ENCODE measurements around the gene SLC24A3. TPM values are rescaled to one million over a fixed set of nuclear protein-coding genes. Genes with fewer than 3 reads are reported as not detected.

The SLC24A3 gene
- total RNA-seq, 2 donors from 2014 or later, result 20.4 to 25.3 TPM

DNA sequence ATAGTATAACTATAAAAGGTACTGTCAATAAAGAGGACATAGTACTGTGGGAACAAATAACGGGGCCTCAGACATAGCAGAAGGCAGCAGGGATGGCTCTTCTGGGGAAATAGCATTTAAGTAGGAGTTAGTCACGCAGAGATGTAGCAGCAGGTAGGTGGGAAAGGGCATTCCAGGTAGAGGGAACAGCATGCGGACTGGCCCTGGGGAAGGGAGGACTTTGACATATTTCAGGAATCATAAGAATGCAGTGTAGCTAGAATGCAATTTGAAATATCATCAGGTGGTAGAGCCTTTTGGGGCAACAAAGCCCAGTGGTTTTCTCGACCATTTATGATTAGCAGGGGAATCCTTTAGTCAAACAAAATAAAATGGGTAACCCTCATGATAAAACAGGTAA, 191.1 kb downstream of the SLC24A3 start:
- DNase-seq (ENCODE audit: low spot score), result no peak
- intact Hi-C loops (cut with DNase I), result no loop called here

GRCh38 chr20:19404826-19405225, 192.4 kb downstream of the SLC24A3 start:
- DNase-seq (ENCODE audit: low spot score), result no peak
- intact Hi-C loops (cut with DNase I), result no loop called here

DNA sequence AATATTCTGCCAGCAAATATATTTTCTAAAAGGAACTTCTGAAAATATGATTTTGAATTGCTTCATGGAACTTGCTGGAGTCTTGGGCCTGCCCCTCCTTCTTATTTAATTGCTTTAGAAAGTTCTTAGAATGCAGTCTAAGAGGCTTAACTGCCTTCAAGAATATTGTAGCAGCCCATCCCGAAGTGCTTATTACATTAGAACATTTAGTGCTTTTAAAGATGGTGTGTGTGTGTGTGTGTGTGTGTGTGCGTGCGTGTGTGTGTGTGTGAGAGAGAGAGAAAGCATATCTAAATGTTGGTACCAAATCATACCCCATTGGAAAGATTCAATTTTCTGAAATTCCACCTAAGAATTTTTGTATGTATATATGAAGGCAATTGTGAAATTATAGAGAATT, 193.5 kb downstream of the SLC24A3 start:
- intact Hi-C loops (cut with DNase I), result no loop called here
- DNase-seq (ENCODE audit: low spot score), result no peak

DNA sequence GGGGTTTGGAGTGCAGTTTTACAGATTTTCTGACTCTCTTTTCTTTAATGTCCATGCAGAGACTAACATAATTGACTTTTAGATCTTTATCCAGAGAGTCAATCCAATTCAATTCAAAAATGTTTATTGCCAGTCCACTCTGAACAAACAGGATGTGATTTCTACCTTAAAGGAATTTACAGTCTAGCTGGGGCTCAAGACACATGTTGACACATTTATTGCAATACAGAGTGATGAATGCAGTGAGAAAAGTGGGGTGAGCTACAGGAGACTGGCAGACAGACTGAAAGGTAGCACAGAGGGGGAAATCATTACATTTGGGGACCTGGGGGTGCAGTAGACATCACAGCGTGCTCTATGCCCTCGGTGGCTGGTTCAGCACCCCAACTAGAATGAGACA, 193.9 kb downstream of the SLC24A3 start:
- no peak for DNase-seq (ENCODE audit: low spot score)
- intact Hi-C loops (cut with DNase I), result no loop called here

DNA sequence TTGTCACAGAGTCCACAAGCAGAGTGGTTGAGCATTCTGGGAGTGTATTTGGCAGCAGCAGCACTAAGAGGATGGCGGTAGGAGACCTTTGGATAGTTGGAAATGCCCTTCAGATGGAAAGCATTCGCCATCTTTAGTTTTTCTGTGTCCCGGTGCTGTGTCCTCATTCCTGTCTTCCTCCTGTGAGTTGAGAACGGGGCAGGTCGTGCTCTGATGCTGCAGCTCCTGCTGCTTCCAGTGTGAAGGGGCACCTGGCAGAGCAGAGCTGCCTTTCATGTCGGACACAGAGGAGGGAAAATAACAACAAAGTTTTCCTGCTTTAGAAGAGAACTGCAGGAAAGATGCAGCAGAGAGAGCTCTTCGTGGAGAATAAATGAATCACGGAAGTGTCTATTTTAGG, 194.8 kb downstream of the SLC24A3 start:
- intact Hi-C loops (cut with DNase I), result no loop called here
- DNase-seq (ENCODE audit: low spot score), result no peak

- no peak for DNase-seq (ENCODE audit: low spot score)
- intact Hi-C loops (cut with DNase I), result no loop called here
These were observed 195.3 kb downstream of the SLC24A3 start for GRCh38 chr20:19407736-19408135.

- intact Hi-C loops (cut with DNase I), result no loop called here
- no peak for DNase-seq (ENCODE audit: low spot score)
These were observed 196.5 kb downstream of the SLC24A3 start for GRCh38 chr20:19408971-19409370.

- intact Hi-C loops (cut with DNase I), result no loop called here
- DNase-seq (ENCODE audit: low spot score), result no peak
These were observed 199.4 kb downstream of the SLC24A3 start for GRCh38 chr20:19411811-19412210.

DNA sequence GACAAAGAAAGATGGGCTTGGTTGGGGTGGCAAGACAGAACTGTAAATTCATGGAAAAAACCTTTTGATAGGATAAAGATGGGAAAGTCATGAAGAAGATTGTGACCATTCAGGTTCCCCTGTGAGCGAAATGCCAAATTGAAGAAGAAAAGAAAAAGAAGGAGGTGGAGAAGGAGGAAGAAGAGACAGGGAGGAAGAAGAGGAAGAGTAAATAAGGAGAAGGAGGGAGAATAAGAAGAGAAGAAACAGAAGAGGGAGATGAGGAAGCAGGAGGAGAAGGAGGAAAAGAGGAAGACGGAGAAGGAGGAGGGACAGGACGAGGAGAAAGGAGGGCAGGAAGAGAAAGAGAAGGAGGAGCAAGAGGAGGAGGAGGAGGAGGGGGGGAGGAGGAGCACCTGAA, 199.8 kb downstream of the SLC24A3 start:
- no peak for DNase-seq (ENCODE audit: low spot score)
- intact Hi-C loops (cut with DNase I), result no loop called here

GRCh38 chr20:19414600-19414999, 202.2 kb downstream of the SLC24A3 start:
- intact Hi-C loops (cut with DNase I), result no loop called here
- no peak for DNase-seq (ENCODE audit: low spot score)

- no peak for DNase-seq (ENCODE audit: low spot score)
- intact Hi-C loops (cut with DNase I), result no loop called here
These were observed 203.3 kb downstream of the SLC24A3 start for GRCh38 chr20:19415786-19416185.

GRCh38 chr20:19416627-19417026, 204.2 kb downstream of the SLC24A3 start:
- intact Hi-C loops (cut with DNase I), result no loop called here
- no peak for DNase-seq (ENCODE audit: low spot score)

DNA sequence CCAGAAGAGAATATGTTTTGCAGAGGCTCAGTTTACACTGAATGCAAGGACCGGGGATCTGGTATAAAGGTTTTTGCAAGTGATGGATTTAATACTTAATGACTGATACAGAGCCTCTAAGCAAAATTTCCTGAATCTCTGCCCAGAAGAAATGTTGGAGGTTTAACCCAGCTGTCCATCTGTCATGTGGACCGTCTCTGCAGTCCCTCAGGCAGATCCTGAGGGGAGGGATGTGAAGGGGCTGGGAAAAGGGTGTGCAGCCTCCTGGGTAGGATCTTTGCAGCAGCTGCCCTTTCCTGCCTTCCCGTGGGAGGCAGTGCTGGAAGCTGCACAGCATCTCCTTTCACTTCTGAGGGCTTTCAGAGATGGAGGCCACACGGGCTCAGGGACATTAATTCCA, 207.0 kb downstream of the SLC24A3 start:
- intact Hi-C loops (cut with DNase I), result no loop called here
- no peak for DNase-seq (ENCODE audit: low spot score)

- no peak for DNase-seq (ENCODE audit: low spot score)
- intact Hi-C loops (cut with DNase I), result no loop called here
These were observed 210.9 kb downstream of the SLC24A3 start for GRCh38 chr20:19423097-19423899.

DNA sequence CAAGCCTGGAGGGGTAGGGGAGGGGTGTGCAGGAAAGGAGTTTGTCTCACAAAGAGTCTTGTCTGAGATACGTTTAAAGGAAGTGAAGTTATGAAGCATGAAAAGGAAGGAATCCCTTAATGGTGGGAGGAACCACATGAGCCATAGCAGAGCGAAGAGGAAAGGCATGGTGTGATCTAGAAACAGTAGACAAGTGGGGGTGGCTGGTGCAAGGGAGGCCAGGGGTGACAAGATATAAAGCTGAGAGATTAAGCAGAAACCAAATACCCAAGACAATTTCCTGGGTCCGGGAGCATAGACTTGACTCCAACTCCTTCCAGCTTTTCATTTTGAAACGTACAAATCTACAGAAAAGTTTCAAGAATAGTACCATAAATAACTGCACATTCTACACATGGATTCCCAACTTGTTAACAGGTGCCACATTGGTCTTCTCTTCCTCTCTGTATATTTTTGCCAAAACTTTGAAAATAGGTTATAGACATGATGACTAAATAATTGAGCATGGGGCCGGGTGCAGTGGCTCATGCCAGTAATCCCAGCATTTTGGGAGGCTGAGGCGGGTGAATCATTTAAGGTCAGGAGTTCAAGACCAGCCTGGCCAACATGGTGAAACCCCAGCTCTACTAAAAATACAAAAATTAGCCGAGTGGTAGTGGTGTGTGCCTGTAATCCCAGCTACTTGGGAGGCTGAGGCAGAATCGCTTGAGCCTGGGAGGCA, 211.6 kb downstream of the SLC24A3 start:
- intact Hi-C loops (cut with DNase I), result no loop called here
- no peak for DNase-seq (ENCODE audit: low spot score)

DNA sequence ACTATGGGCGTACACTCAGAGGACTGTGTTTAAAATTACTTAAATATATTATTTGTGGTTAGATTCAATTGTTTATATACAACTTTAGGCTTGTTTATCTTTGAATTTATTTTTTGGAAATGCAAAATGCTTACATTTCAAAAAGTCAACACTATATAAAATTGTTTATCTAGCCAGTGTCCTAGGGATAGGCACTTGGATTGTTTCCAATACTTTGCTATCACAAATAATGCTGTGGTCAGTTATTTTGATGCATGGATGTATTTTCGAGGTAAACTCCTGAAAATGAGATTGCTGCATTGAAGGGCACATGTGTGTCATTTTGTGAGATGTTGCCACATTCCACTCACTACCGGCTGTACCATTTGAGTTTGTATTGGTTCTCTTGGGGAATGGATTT, 213.9 kb downstream of the SLC24A3 start:
- DNase-seq (ENCODE audit: low spot score), result no peak
- intact Hi-C loops (cut with DNase I), result no loop called here

DNA sequence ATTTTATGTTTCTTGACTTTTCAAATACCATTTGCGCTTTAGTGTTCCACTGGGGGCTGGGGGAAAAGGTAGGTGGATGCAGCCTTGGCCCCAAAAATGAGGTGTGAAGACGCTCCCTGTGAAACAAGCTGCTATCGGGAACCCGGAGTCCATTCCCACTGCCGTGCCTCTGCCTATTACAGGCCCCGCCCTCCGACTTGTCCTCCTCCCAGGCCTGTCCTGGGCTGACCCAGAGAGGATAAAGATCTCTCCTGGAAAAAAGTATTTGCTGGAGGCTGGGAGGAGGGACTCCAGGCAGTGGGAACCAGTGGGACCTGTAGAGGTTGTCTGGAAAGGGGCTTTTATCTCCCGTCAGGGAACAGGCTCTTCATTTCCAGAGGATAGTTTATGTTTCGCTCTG, 215.0 kb downstream of the SLC24A3 start:
- intact Hi-C loops (cut with DNase I), result no loop called here
- DNase-seq (ENCODE audit: low spot score), result no peak

DNA sequence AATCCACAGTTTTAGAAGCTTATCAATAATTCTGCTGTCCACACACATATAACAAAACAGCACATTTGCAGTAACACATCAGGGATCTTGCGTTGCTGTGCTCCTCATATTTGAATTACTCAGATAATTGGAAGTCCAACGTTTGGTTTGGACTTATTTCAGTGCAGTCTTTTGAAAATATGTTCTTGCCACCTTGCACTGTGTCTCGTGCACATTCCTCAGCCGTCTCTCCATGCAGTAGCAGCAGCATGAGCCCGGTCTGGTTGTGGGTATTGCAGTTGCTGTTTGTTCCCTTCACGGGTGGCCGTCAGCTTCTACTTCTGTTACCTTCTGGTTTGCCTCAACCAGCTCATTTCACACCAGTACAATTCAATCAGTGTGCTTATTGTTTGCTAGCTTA, 215.5 kb downstream of the SLC24A3 start:
- intact Hi-C loops (cut with DNase I), result no loop called here
- no peak for DNase-seq (ENCODE audit: low spot score)

DNA sequence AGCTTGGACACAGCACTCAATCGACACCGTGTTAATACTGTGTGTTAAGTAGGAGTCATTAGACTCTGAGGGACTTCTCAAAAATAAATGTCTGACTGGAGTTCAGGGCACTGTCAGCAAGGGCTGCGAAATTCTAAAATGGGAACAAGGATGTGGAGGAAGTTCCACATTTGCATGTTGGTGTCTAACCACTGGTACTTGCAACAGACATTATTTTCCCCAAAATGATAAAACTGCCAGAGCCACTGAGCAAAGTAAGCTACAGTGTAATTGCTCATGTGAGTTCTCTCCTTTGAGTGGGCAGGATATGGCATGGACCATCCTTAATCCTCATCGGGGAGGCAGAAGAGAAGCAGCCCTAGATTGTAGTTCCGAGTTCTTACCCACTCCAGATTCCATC, 215.9 kb downstream of the SLC24A3 start:
- intact Hi-C loops (cut with DNase I), result no loop called here
- DNase-seq (ENCODE audit: low spot score), result no peak

- intact Hi-C loops (cut with DNase I), result no loop called here
- DNase-seq (ENCODE audit: low spot score), result no peak
These were observed 217.1 kb downstream of the SLC24A3 start for GRCh38 chr20:19429538-19429937.

All from posterior vena cava (tissue), 2 donors.